Gastrocnemius medialis (tissue), 4 donors: Measurements from ENCODE around the gene CALHM2.

Experiments used
- POLR2A ChIP-seq, 2 donors: fragments of 450-650 bp; IDR thresholded peaks; one replicate each; pipeline ENCODE4 v1.6.1; 2017; ENCODE audit warnings: antibody characterized with exemption in 2 of 2, mild to moderate bottlenecking in 2 of 2, moderate library complexity in 2 of 2
- TF ChIP-seq, protein P1 (sequence below), 5 experiments: fragments of 450-650 bp in 3 of 5; fragments of 200-600 bp in 2 of 5; sonication (generic) in 2 of 5; IDR thresholded peaks in 4 of 5; conservative IDR thresholded peaks in 1 of 5; 1 replicate in 4 of 5; 2 replicates in 1 of 5; pipeline ENCODE4 v1.5.1; 2016 to 2019; ENCODE audit warnings: antibody characterized with exemption in 5 of 5, mild to moderate bottlenecking in 3 of 5, moderate library complexity in 3 of 5

- TF ChIP-seq, protein P1, sequence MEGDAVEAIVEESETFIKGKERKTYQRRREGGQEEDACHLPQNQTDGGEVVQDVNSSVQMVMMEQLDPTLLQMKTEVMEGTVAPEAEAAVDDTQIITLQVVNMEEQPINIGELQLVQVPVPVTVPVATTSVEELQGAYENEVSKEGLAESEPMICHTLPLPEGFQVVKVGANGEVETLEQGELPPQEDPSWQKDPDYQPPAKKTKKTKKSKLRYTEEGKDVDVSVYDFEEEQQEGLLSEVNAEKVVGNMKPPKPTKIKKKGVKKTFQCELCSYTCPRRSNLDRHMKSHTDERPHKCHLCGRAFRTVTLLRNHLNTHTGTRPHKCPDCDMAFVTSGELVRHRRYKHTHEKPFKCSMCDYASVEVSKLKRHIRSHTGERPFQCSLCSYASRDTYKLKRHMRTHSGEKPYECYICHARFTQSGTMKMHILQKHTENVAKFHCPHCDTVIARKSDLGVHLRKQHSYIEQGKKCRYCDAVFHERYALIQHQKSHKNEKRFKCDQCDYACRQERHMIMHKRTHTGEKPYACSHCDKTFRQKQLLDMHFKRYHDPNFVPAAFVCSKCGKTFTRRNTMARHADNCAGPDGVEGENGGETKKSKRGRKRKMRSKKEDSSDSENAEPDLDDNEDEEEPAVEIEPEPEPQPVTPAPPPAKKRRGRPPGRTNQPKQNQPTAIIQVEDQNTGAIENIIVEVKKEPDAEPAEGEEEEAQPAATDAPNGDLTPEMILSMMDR (IDR thresholded peaks at IDR 0.05 in 4 of 5, conservative IDR thresholded peaks at IDR 0.05 in 1 of 5): no peak
- TF ChIP-seq POLR2A (IDR thresholded peaks at IDR 0.05): no peak
Observed at GRCh38 chr10:103492655-103493261, 40.6 kb upstream of the CALHM2 start.
